MV-4-11 (cell line): ENCODE measurements around the gene INPP5D.
"Not testable (repeated sequence)": the region's sequence is repeated elsewhere in the genome, so short reads cannot be mapped to it uniquely, and the experiment has no call there.

ENCODE experiments used
- DNase-seq: peaks from one replicate; lab custom pipeline; 2025; lab: John Stamatoyannopoulos, UW

INPP5D gene

GRCh38 chr2:233032551-233033320 is 27.4 kb upstream of the INPP5D start, which contains the start of gene NEU2:
TSS of gene NEU2 (plus strand) at chr2:233032672. CDS start at chr2:233032672, 0 bp downstream.
- DNase-seq = no peak

- no peak for DNase-seq
Observed at GRCh38 chr2:233033672-233034071, 26.5 kb upstream of the INPP5D start.

- no peak for DNase-seq
Observed at GRCh38 chr2:233034091-233034882, 25.9 kb upstream of the INPP5D start.

- no peak for DNase-seq
Observed at GRCh38 chr2:233035426-233036161, 24.5 kb upstream of the INPP5D start.

- DNase-seq = no peak
Observed at GRCh38 chr2:233036162-233036838, 23.8 kb upstream of the INPP5D start.

DNA sequence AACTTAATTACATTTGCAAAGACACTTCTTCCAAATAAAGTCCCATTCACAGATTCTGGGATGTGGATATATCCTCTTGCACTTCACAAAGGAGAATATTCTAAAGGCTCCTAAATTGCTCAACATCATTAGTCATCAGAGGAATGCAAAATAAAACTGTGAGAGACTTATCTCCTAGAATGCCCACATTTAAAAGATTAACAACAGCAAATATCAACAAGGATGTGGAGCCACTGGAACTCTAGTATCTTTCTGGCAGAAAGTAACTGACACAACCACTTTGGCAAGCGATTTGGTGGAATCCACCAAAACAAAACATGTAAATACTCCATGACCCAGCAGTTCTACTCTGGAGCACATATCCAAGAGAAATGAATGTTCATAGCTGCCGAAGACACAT is 23.1 kb upstream of the INPP5D start:
- DNase-seq = no peak

GRCh38 chr2:233039212-233039845 is 20.8 kb upstream of the INPP5D start:
- no peak for DNase-seq

- DNase-seq = no peak
Observed at GRCh38 chr2:233039846-233040530, 20.2 kb upstream of the INPP5D start.

GRCh38 chr2:233040571-233040970 is 19.6 kb upstream of the INPP5D start:
- DNase-seq = no peak

- DNase-seq = peak; percentile 52
Observed at GRCh38 chr2:233041722-233042323, 18.3 kb upstream of the INPP5D start.

DNA sequence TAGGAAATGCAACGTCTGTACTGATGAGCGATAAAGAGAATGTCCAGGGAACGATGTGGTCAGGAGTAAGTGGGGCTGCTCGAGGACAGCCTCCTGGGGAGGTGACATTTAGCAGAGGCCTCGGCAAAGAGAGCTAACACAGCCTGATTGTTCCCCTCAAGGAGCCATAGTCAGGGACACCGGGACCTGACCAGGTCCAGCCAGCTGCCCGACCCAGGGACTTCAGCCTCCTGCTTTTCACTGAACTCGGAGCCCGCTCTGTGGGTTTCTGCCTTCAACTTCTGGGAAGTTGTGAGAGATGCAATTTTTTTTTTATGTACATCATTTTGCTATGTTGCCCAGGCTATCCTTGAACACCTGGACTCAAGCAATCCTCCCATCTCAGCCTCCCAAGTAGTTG is 17.6 kb upstream of the INPP5D start:
- no peak for DNase-seq

- DNase-seq = no peak
Observed at GRCh38 chr2:233044974-233045605, 15.1 kb upstream of the INPP5D start.

- no peak for DNase-seq
Observed at GRCh38 chr2:233047206-233047605, 12.9 kb upstream of the INPP5D start.

- no peak for DNase-seq
Observed at GRCh38 chr2:233047667-233048066, 12.5 kb upstream of the INPP5D start.

- no peak for DNase-seq
Observed at GRCh38 chr2:233048569-233049193, 11.5 kb upstream of the INPP5D start.

DNA sequence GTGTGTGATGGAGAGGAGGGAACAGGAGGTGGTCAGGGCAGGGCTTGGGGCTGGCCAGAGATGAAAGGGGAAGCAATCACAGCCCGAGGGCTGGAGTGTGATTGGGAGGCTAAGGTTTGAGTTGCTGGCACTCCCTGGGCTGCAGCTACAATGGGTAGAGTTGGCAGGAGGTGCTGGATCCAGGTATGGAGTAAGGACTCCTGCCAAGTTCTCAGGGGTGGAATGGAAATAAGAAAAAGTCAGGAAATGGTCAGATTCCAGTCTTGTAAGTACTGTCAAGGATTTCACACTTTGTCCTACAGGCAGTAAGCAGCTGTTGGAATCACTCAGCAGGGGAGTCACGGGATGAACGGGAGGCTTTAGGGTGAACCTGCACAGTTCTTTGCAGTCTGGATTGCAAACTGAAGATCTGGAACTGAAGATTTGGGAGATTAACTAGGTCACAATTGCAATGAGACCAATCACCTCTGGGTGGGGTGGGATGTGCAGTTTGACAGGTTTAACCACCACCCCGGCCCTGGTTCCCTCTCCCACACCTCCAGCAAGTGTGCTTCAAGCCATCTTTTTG is 10.9 kb upstream of the INPP5D start:
- no peak for DNase-seq

GRCh38 chr2:233051241-233052149 is 8.6 kb upstream of the INPP5D start:
- peak; percentile 19 for DNase-seq

- not testable (repeated sequence) for DNase-seq
Observed at GRCh38 chr2:233052517-233052916, 7.6 kb upstream of the INPP5D start.
